HepG2 (cell line): ENCODE measurements around the gene EPS8L1. TPM values are rescaled to one million over a fixed set of nuclear protein-coding genes. Genes with fewer than 3 reads are reported as not detected.

ENCODE experiments used
- ATAC-seq: fragments of 200-7000 bp; cut with Tn5 transposase; 3 replicates; pipeline ENCODE4 v1.9.1; 2020; ENCODE audit warnings: mild to moderate bottlenecking, moderate library complexity
- BruUV-seq: library from RNA; stranded (reverse); fragments of 400-500 nt; replicated peaks from 2 replicates; lab custom pipeline; 2021; lab: Mats Ljungman, UMichigan
- CTCF ChIA-PET: fragments of 300-600 bp; formaldehyde crosslinking; extraction: SDS; loops from one replicate; lab custom pipeline; 2021; ENCODE audit warnings: low total read pairs, inconsistent platforms, low intra/inter-chr PET ratio; lab: Yijun Ruan, JAX
- POLR2A ChIA-PET: fragments of 350-600 bp; sonication (Branson Sonifier 250); formaldehyde crosslinking; loops from one replicate; lab custom pipeline; 2020; ENCODE audit warnings: antibody characterized with exemption, inconsistent platforms; lab: Yijun Ruan, JAX
- DNase-seq: peaks from one replicate; pipeline ENCODE4 v3.0.0-alpha.2; 2015; ENCODE audit warnings: low spot score
- FAIRE-seq: peaks from 3 replicates; lab custom pipeline; 2011; peaks lifted over from hg19 to GRCh38; lab: Jason Lieb, UNC
- H2AFZ ChIP-seq: one replicate; pipeline ENCODE4 v1.6.1; 2011; ENCODE audit warnings: low read length, inconsistent platforms
- H3K27ac ChIP-seq: fragments of 300-600 bp; 3 replicates; pipeline ENCODE4 v1.8.0; 2011; ENCODE audit warnings: mixed run types, mild to moderate bottlenecking, mixed read lengths, low read length, inconsistent platforms; ENCODE audit not compliant: insufficient read depth; ENCODE audit errors: extremely low read length
- H3K27me3 ChIP-seq, 2 experiments: fragments of 200-600 bp in 1 of 2; 2 replicates in 1 of 2; 3 replicates in 1 of 2; pipeline versions ENCODE4 v1.6.0 to v1.8.0; 2011; ENCODE audit warnings: low read length in 2 of 2, mild to moderate bottlenecking in 2 of 2, moderate library complexity in 2 of 2, inconsistent platforms in 1 of 2; ENCODE audit not compliant: insufficient read depth in 2 of 2, control insufficient read depth in 1 of 2
- H3K36me3 ChIP-seq, 2 experiments: fragments of 200-600 bp in 1 of 2; replicated peaks in 1 of 2; 2 replicates in 1 of 2; 3 replicates in 1 of 2; pipeline versions ENCODE4 v1.5.1 to v1.8.0; 2011; ENCODE audit warnings: low read length in 2 of 2, inconsistent platforms in 1 of 2; ENCODE audit not compliant: insufficient read depth in 2 of 2, control insufficient read depth in 1 of 2
- H3K4me1 ChIP-seq: 2 replicates; pipeline ENCODE4 v1.5.1; 2012; ENCODE audit warnings: low read length, inconsistent platforms; ENCODE audit not compliant: insufficient read depth
- H3K4me2 ChIP-seq: 2 replicates; pipeline ENCODE4 v1.6.0; 2011; ENCODE audit warnings: low read depth, low read length, inconsistent platforms
- H3K4me3 ChIP-seq, 3 experiments: fragments of 200-600 bp in 1 of 3; sonication (generic), shearing (Covaris generic) in 1 of 3; replicated peaks in 1 of 3; 2 replicates each; pipeline ENCODE4 v1.5.1; 2011 to 2016; ENCODE audit warnings: low read length in 3 of 3, inconsistent platforms in 2 of 3, low read depth in 2 of 3, mild to moderate bottlenecking in 2 of 3, control low read depth in 1 of 3, mixed read lengths in 1 of 3; ENCODE audit not compliant: insufficient read depth in 1 of 3
- H3K79me2 ChIP-seq: one replicate; pipeline ENCODE4 v1.6.1; 2011; ENCODE audit warnings: low read length, inconsistent platforms; ENCODE audit not compliant: insufficient read depth
- H3K9ac ChIP-seq: 2 replicates; pipeline ENCODE4 v1.6.0; 2011; ENCODE audit warnings: mild to moderate bottlenecking, low read depth, low read length, inconsistent platforms; ENCODE audit not compliant: insufficient read depth
- H3K9me3 ChIP-seq: 2 replicates; pipeline ENCODE4 v1.5.1; 2012; ENCODE audit warnings: mild to moderate bottlenecking, low read length
- H4K20me1 ChIP-seq: 2 replicates; pipeline ENCODE4 v1.6.0; 2011; ENCODE audit warnings: inconsistent platforms, mild to moderate bottlenecking, low read length, moderate library complexity; ENCODE audit not compliant: insufficient read depth
- DNMT1 ChIP-seq: sonication (generic); formaldehyde crosslinking; IDR thresholded peaks from 2 replicates; pipeline ENCODE4 v1.5.1; 2020; ENCODE audit warnings: mild to moderate bottlenecking, missing genetic modification reagents
- KDM6A ChIP-seq: IDR thresholded peaks from 2 replicates; pipeline ENCODE4 v1.6.1; 2016; ENCODE audit warnings: low read depth
- SIX1 ChIP-seq: sonication (generic); formaldehyde crosslinking; IDR thresholded peaks from 2 replicates; pipeline ENCODE4 v1.4.0; 2020; ENCODE audit warnings: missing genetic modification reagents, borderline replicate concordance
- U2AF2 ChIP-seq: fragments of 200-400 bp; formaldehyde crosslinking; IDR thresholded peaks from 2 replicates; pipeline ENCODE4 v1.6.1; 2017; ENCODE audit warnings: low read depth, mild to moderate bottlenecking, low read length
- YEATS2 ChIP-seq: sonication (generic); formaldehyde crosslinking; IDR thresholded peaks from 2 replicates; pipeline ENCODE4 v1.4.0; 2020; ENCODE audit warnings: missing genetic modification reagents, borderline replicate concordance
- ZBTB33 ChIP-seq: sonication (generic); formaldehyde crosslinking; IDR thresholded peaks from 2 replicates; pipeline ENCODE4 v1.4.0; 2020; ENCODE audit warnings: missing genetic modification reagents
- ZBTB42 ChIP-seq: sonication (generic); formaldehyde crosslinking; IDR thresholded peaks from 2 replicates; pipeline ENCODE4 v1.5.0; 2020; ENCODE audit warnings: mild to moderate bottlenecking, missing genetic modification reagents
- WGBS: methylation state at CpG from one replicate; pipeline ENCODE4 v1.1.6; 2017; ENCODE audit warnings: low lambda C conversion rate; 5-methylcytosine and 5-hydroxymethylcytosine counted together
- in situ Hi-C: cut with HindIII; loops from 2 replicates; pipeline ENCODE4 v1.10.0; 2017; ENCODE audit warnings: low pct_unique_long_range_greater_than_20kb; ENCODE audit not compliant: extremely low pct_ligation_motif_present
- intact Hi-C: fragments of 100-400 bp; cut with micrococcal nuclease; formaldehyde crosslinking; loops from one replicate; pipeline ENCODE4 v1.10.0; 2022; ENCODE audit not compliant: unreplicated experiment
- polyA plus RNA-seq, 8 experiments: library from polyadenylated mRNA; depleted of rRNA in 3 of 8; stranded (reverse) in 7 of 8; unstranded in 1 of 8; fragments of >200 nt; fragmentation: Illumina TruSeq in 4 of 8; extraction: Trizol in 4 of 8; gene quantifications; 2 replicates each; pipeline versions ENCODE4 v1.2.1 to v1.2.3, GENCODE V29; 2011 to 2016; ENCODE audit warnings: low read depth in 4 of 8, missing spikeins in 1 of 8, mixed read lengths in 1 of 8; ENCODE audit not compliant: insufficient read depth in 1 of 8
- total RNA-seq, 5 experiments: library from RNA; depleted of rRNA; stranded (reverse); fragments of >200 nt; fragmentation: Illumina TruSeq; extraction: Trizol; gene quantifications; 2 replicates each; pipeline ENCODE4 v1.2.3, GENCODE V29; 2016; ENCODE audit warnings: low read depth in 1 of 5

The EPS8L1 gene
- total and polyA plus RNA-seq, 2 of the 13 experiments (the other 11 are each of a cell fraction or from before 2014, with no cell fraction given) = 3.0 to 6.3 TPM

GRCh38 chr19:55112777-55113569, 37.3 kb downstream of the EPS8L1 start:
- peaks cover 32% of the 10 kb centered on the region for H3K79me2 ChIP-seq
- CTCF ChIA-PET = no interaction called here
- no peak overlapping the region for H3K4me3 ChIP-seq
- POLR2A ChIA-PET = no interaction called here
- H3K27me3 ChIP-seq = no peaks in the 10 kb centered on the region
- no peaks in the 10 kb centered on the region for H3K9me3 ChIP-seq
- no peak overlapping the region for H2AFZ ChIP-seq
- 100% methylated on average over 6 of the region's 23 CpGs for WGBS
- ATAC-seq (no peak), FAIRE-seq (no peak), DNase-seq (no peak)
- H3K36me3 ChIP-seq = peaks cover 5 to 7% of the 10 kb centered on the region in 2 experiments; a peak in 4 of 5 replicates
- TF ChIP-seq YEATS2 (CRISPR knock-in tag) (no peak), ZBTB42 (no peak), U2AF2 (no peak), DNMT1 (CRISPR knock-in tag) (no peak), ZBTB33 (CRISPR knock-in tag) (peak; percentile 13; the same call in 1 of the 2 replicates), SIX1 (no peak), KDM6A (no peak)
- no peak overlapping the region for H3K4me2 ChIP-seq
- H4K20me1 ChIP-seq = peaks cover 14% of the 10 kb centered on the region
- intact Hi-C loops (no loop called here), in situ Hi-C loops (no loop called here)
- peaks cover 25% of the 10 kb centered on the region for H3K4me1 ChIP-seq
- no TSS peak for BruUV-seq
- 0 out of 2 replicates have a peak overlapping the region, but pooled peaks have one; percentile 29 for H3K9ac ChIP-seq
- H3K27ac ChIP-seq = no peak overlapping the region
